Iris pigment epithelial cell (primary cell): ENCODE results near the gene FAM13B.
"Not testable (repeated sequence)": the region's sequence is repeated elsewhere in the genome, so short reads cannot be mapped to it uniquely, and the experiment has no call there.

ENCODE experiments used
- DNase-seq: peaks from one replicate; pipeline ENCODE4 v3.0.0-alpha.2; 2011; ENCODE audit warnings: low read depth

FAM13B gene

DNA sequence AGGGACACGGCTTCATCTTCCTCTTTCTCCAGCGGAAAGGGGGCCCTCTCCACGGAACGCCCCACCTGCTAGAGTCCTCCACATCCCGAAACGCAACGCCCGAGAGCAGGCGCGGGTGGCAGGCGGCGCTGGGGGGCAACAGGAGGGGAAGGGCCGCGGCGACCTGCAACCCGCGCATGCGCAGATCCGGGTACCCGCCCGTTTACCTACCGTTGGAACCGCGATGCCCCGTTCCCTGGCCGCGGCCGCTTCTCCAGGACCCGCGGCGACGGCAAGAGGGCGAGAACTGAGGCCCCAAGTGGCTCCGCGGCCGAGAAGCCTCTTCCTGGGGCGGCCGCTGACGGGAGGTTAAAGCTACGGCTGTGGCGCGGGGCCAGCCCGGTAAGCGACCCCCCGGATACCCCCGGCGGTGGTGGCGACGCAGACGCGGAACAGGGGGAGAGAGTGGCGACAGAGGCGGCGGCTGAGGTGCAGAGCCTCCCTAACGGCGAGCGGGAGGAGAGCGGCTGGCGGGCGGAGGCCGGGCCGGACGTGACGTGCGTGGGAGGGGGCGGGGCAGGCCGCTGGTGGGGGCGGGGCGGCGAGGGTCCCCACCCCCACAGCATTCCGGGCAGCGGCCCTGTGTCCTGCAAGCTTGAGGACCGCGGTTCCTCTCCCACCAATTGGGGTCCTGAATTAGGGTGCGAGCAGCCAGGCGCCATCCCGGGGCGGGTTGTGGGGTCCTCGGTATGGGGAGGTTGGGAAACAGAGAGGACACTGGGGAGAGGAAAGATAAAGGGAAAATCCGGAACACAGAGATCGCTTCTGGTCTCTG lies at the start of gene FAM13B:
Gene FAM13B (minus strand): TSS at position 508 of the 814 bp plus-strand sequence. CDS start 13,968 bp downstream, outside the sequence.
- peak; percentile 54 for DNase-seq

- DNase-seq, result no peak
Observed at GRCh38 chr5:138082033-138082432, 49.2 kb upstream of the FAM13B start.

- no peak for DNase-seq
Observed at GRCh38 chr5:138078006-138078643, 45.2 kb upstream of the FAM13B start.

DNA sequence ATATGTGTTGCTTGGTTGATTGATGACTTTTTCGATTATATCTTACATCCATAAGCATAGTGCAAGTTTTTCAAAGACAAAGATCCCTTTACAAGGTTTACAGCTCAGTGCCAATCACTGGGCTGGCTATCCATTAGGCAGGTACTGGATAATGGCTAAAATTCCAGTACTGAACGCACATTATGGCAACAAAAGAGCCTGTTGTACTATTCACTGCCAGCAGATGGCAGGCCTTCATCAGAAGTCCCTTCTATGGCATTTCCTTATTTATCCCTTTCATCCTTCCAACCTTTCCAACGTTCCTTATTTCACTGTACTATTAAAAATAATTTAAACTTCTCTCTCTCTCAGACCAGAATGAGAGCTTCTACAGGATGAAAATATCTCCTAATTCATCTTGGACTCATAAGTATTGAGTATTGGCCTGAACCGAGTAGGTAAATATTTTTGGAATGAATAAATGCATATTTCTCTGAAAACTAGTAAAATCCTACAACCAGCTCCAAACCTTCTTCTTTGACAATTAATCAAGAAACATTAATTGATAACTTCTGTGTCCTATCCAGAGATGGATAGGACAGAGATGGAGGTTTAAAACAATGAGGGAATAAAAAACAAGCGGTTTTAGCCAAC lies 44.3 kb upstream of the FAM13B start:
- peak; percentile 59 for DNase-seq

DNA sequence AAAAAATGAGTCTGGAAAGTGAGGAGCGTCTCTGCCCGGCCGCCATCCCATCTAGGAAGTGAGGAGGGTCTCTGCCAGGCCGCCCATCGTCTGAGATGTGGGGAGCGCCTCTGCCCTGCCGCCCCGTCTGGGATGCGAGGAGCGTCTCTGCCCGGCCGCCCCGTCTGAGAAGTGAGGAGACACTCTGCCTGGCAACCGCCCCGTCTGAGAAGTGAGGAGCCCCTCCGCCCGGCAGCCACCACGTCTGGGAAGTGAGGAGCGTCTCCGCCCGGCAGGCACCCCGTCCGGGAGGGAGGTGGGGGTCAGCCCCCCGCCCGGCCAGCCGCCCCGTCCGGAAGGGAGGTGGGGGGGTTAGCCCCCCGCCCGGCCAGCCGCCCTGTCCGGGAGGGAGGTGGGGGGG lies 37.1 kb upstream of the FAM13B start:
- DNase-seq, result not testable (repeated sequence)

GRCh38 chr5:138068742-138069600 lies 36.1 kb upstream of the FAM13B start:
- peak; percentile 80 for DNase-seq

GRCh38 chr5:138067945-138068344 lies 35.1 kb upstream of the FAM13B start:
- DNase-seq, result no peak

- DNase-seq, result no peak
Observed at GRCh38 chr5:138065102-138065501, 32.2 kb upstream of the FAM13B start.

DNA sequence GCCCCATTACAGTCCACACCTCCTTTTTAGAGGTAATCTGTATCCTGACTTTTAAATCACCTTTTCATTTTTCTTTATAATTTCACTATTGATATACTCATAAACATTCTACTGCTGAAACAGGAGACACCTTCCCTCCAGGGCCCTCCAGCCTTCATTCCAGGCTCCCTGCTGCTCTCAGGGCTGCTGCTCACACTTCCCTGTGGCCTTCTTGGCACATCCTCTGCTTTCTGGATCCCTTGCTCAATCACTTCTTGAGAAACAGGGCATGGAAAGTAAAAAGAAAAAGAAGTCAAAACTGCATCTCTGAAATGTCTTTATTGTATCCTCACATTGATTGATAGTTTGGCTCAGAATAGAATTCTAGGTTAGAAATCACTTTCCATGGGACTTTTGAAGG lies 31.6 kb upstream of the FAM13B start:
- DNase-seq, result no peak

- peak; percentile 27 for DNase-seq
Observed at GRCh38 chr5:138054847-138055558, 22.1 kb upstream of the FAM13B start.

DNA sequence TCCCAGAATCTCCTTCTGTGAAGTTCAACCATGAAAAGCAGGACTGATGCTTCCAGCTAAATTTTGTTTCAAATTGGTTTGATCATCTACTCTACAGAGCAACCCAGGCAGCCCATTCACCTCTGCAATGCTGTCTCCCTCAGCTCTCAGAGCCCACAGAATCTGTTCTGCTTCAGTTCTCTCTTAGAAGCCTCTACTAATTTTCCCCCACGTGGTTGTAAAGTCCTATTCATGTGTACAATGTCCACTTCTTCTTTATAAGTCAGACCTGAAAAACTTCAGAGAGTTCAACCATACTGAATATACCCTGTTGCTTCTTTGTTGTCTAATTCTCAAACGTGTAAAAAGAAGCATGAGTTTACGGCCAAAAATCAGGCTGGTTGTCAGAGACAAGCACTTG lies 21.3 kb upstream of the FAM13B start:
- DNase-seq, result no peak

DNA sequence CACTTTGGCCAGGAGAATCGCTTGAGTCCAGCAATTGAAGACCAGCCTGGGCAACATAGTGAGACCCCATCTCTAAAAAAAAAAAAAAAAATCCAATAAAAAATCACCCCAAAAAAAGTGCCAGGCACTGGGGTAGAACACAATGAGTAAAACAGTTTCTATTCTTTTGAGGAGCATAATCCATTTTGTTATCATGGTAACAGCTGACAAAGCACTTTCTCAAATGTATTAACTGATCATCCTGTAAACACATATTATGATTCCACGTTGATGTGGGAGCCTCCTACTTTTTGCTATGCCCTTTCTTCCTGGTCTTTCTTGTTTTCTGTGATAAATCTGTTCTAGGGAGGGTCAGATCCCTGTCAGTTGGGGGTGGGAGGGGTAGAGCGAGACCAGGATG lies 20.7 kb upstream of the FAM13B start:
- DNase-seq, result no peak

DNA sequence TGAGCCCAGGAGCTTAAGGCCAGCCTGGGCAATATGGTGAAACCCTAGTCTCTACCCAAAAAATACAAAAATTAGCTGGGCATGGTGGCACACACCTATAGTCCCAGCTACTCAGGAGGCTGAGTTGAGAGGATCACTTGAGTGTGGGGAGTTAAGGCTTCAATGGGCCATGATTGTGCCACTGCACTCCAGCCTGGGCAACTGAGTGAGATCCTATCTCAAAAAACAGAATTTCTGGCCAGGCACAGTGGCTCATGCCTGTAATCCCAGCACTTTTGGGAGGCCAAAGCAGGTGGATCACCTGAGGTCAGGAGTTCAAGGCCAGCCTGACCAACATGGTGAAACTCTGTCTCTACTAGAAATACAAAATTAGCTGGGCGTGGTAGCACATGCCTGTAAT lies 19.8 kb upstream of the FAM13B start:
- DNase-seq, result not testable (repeated sequence)

DNA sequence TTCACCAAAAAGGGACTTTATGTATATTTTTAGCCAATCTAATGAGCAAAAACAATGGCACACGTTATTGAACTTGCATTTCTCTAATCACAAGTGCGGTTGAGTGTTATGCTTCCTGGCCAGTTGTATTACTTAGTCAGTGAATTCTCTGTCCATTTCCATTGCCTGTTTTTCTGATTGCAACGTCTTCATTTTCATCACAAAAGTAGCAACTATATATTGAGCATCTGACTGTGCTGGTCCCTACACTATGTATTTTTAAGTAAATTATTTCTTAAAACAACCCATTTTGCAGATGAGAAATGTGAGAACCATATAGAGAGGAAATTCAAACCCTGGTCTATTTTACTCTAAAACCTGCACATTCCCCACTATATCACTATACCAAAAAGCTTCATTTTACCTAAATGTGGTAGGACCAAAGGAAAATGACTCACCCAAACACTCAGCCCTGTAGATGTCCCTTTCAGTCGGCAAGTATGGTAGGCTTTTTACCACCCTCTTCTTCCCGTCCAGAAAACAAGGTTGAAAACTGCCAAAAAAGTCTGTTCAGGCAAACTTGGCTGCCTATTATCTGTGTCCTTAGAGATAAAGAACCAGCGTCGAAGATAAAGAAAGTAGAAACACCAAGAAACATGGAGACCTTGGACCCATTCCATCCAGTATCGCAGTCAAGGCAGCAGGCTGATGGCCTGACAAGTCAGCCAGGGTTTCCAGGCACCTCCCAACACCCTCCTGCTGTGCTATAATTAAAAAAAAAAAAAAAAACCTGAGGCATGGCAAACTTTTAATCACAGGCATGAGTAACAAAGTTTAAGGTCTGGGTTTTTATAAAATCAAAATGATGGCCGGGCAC lies 18.8 kb upstream of the FAM13B start:
- DNase-seq, result no peak

DNA sequence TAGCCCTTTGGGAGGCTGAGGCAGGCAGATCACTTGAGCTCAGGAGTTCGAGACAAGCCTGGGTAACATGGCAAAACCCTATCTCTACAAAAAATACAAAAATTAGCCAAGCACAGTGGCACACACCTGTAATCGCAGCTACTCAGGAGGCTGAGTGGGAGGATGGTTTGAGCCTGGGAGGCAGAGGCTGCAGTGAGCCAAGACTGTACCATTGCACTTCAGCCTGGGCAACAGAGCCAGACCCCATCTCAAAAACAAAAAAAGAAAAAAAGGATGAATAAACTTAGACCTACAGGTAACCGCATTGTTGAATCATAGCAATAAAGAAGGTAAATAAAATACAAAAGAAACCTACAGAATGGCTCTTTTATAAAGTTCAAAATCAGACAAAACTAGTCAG lies 12.4 kb upstream of the FAM13B start:
- DNase-seq, result not testable (repeated sequence)

- no peak for DNase-seq
Observed at GRCh38 chr5:138038826-138039225, 5.9 kb upstream of the FAM13B start.

- no peak for DNase-seq
Observed at GRCh38 chr5:138037907-138038633, 5.2 kb upstream of the FAM13B start.

- DNase-seq, result no peak
Observed at GRCh38 chr5:138037271-138037670, 4.4 kb upstream of the FAM13B start.

DNA sequence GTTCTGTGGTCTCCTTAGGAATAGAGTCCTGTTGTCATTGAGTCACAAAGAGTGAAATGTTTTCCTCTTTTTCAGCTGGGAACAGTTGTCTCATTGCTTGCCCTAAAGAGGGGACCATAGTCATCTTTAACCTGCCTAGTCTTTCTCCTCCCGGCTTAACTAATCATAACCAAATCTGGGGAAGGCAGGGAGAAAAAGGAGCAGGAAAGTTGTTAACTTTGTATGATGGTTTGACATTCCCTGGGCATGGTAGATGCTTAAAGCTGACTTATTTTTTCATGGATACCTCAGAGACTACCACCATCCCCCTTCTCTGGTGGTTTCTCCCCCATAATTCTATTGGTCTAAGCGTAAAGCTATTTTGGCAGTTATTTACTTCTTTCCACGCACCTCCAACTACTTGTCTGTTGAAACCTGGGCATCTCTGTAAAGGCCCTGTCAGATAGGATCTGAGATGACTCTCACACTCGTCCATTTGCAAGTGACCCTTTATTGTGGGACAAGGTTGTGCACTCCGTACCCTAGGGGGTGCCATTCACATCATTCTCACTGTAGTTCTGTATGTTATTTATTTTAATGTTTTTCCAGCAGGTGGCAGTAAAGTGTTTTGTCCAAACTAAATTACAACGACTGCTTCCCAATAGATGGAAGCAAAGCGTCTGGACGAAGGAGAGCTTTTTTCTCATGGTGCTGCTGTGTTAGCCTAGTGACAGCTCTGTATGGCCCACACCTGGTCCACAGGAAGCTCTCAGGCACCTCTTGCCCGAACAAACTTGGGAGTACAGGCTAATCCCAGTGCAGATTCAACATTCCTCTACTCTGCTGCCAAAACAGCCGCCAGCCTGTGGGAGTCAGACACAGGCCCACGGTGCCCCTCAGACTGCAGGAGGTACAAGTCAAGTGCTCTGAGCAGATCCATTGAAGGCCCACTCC lies 3.0 kb upstream of the FAM13B start:
- DNase-seq, result peak; percentile 86
